ENCODE data around the gene BANF2. TPM values are rescaled to one million over a fixed set of nuclear protein-coding genes. Genes with fewer than 3 reads are reported as not detected.

Gene BANF2
- total and polyA plus RNA-seq, 2 experiments from 2014 or later: not detected

GRCh38 chr20:17756529-17756928, 56.8 kb downstream of the BANF2 start:
- no peaks in the 10 kb centered on the region for H3K9me3 ChIP-seq (ENCODE audit: low read depth)
- no peaks in the 10 kb centered on the region for H3K36me3 ChIP-seq (replicated peaks; ENCODE audit: insufficient read depth, low read depth)
- no peak overlapping the region for H3K4me3 ChIP-seq
- H2AFZ ChIP-seq: no peak overlapping the region
- no peaks in the 10 kb centered on the region for H3K4me1 ChIP-seq (ENCODE audit: insufficient read depth)
- H4K20me1 ChIP-seq (ENCODE audit: insufficient read depth, poor library complexity, severe bottlenecking): no peaks in the 10 kb centered on the region
- DNase-seq (ENCODE audit: low spot score): no peak
- H3K4me2 ChIP-seq: no peak overlapping the region
- no peaks in the 10 kb centered on the region for H3K79me2 ChIP-seq
- TF ChIP-seq EZH2phosphoT487 (IDR thresholded peaks at IDR 0.05; ENCODE audit: low read depth, severe bottlenecking, unreplicated experiment) (no peak), EZH2 (IDR thresholded peaks at IDR 0.05; ENCODE audit: borderline replicate concordance) (no peak), CTCF (IDR thresholded peaks at IDR 0.05; ENCODE audit: poor library complexity) (no peak)
- H3K9me2 ChIP-seq (replicated peaks; ENCODE audit: insufficient read depth): no peaks in the 10 kb centered on the region
- 89% methylated on average over 6 of the region's 6 CpGs for WGBS (ENCODE audit: low lambda C conversion rate, missing lambda C conversion rate)
- H3K27me3 ChIP-seq: no peaks in the 10 kb centered on the region
- H3K27ac ChIP-seq: no peak overlapping the region

GRCh38 chr20:17757496-17757895, 57.7 kb downstream of the BANF2 start:
- no peaks in the 10 kb centered on the region for H4K20me1 ChIP-seq (ENCODE audit: insufficient read depth, poor library complexity, severe bottlenecking)
- no peak for DNase-seq (ENCODE audit: low spot score)
- no peak overlapping the region for H2AFZ ChIP-seq
- no peaks in the 10 kb centered on the region for H3K36me3 ChIP-seq (replicated peaks; ENCODE audit: insufficient read depth, low read depth)
- 89% methylated on average over 2 of the region's 2 CpGs for WGBS (ENCODE audit: low lambda C conversion rate, missing lambda C conversion rate)
- H3K27me3 ChIP-seq: no peaks in the 10 kb centered on the region
- no peak overlapping the region for H3K4me3 ChIP-seq
- H3K27ac ChIP-seq: no peak overlapping the region
- H3K4me2 ChIP-seq: no peak overlapping the region
- TF ChIP-seq EZH2phosphoT487 (IDR thresholded peaks at IDR 0.05; ENCODE audit: low read depth, severe bottlenecking, unreplicated experiment) (no peak), EZH2 (IDR thresholded peaks at IDR 0.05; ENCODE audit: borderline replicate concordance) (no peak), CTCF (IDR thresholded peaks at IDR 0.05; ENCODE audit: poor library complexity) (no peak)
- H3K79me2 ChIP-seq: no peaks in the 10 kb centered on the region
- H3K9me2 ChIP-seq (replicated peaks; ENCODE audit: insufficient read depth): no peaks in the 10 kb centered on the region
- peaks cover 1% of the 10 kb centered on the region for H3K4me1 ChIP-seq (ENCODE audit: insufficient read depth)
- no peaks in the 10 kb centered on the region for H3K9me3 ChIP-seq (ENCODE audit: low read depth)

GRCh38 chr20:17758010-17758409, 58.2 kb downstream of the BANF2 start:
- H2AFZ ChIP-seq: no peak overlapping the region
- no peaks in the 10 kb centered on the region for H3K36me3 ChIP-seq (replicated peaks; ENCODE audit: insufficient read depth, low read depth)
- no peak overlapping the region for H3K4me2 ChIP-seq
- H4K20me1 ChIP-seq (ENCODE audit: insufficient read depth, poor library complexity, severe bottlenecking): no peaks in the 10 kb centered on the region
- TF ChIP-seq EZH2 (IDR thresholded peaks at IDR 0.05; ENCODE audit: borderline replicate concordance) (no peak), EZH2phosphoT487 (IDR thresholded peaks at IDR 0.05; ENCODE audit: low read depth, severe bottlenecking, unreplicated experiment) (no peak), CTCF (IDR thresholded peaks at IDR 0.05; ENCODE audit: poor library complexity) (no peak)
- no peaks in the 10 kb centered on the region for H3K79me2 ChIP-seq
- 91% methylated on average over 3 of the region's 3 CpGs for WGBS (ENCODE audit: low lambda C conversion rate, missing lambda C conversion rate)
- peaks cover 6% of the 10 kb centered on the region for H3K4me1 ChIP-seq (ENCODE audit: insufficient read depth)
- H3K27ac ChIP-seq: no peak overlapping the region
- H3K9me3 ChIP-seq (ENCODE audit: low read depth): no peaks in the 10 kb centered on the region
- no peaks in the 10 kb centered on the region for H3K9me2 ChIP-seq (replicated peaks; ENCODE audit: insufficient read depth)
- H3K27me3 ChIP-seq: no peaks in the 10 kb centered on the region
- H3K4me3 ChIP-seq: no peak overlapping the region
- no peak for DNase-seq (ENCODE audit: low spot score)

GRCh38 chr20:17758512-17758911, 58.7 kb downstream of the BANF2 start:
- no peaks in the 10 kb centered on the region for H3K79me2 ChIP-seq
- no peak overlapping the region for H3K4me3 ChIP-seq
- no peaks in the 10 kb centered on the region for H3K9me2 ChIP-seq (replicated peaks; ENCODE audit: insufficient read depth)
- WGBS (ENCODE audit: low lambda C conversion rate, missing lambda C conversion rate): 89% methylated on average over 1 of the region's 1 CpG
- no peaks in the 10 kb centered on the region for H3K9me3 ChIP-seq (ENCODE audit: low read depth)
- no peak overlapping the region for H3K4me2 ChIP-seq
- peaks cover 11% of the 10 kb centered on the region for H3K4me1 ChIP-seq (ENCODE audit: insufficient read depth)
- no peaks in the 10 kb centered on the region for H3K27me3 ChIP-seq
- no peaks in the 10 kb centered on the region for H3K36me3 ChIP-seq (replicated peaks; ENCODE audit: insufficient read depth, low read depth)
- no peaks in the 10 kb centered on the region for H4K20me1 ChIP-seq (ENCODE audit: insufficient read depth, poor library complexity, severe bottlenecking)
- H3K27ac ChIP-seq: no peak overlapping the region
- TF ChIP-seq EZH2 (IDR thresholded peaks at IDR 0.05; ENCODE audit: borderline replicate concordance): no peak
- no peak for TF ChIP-seq CTCF (IDR thresholded peaks at IDR 0.05; ENCODE audit: poor library complexity)
- no peak for TF ChIP-seq EZH2phosphoT487 (IDR thresholded peaks at IDR 0.05; ENCODE audit: low read depth, severe bottlenecking, unreplicated experiment)
- no peak overlapping the region for H2AFZ ChIP-seq
- no peak for DNase-seq (ENCODE audit: low spot score)

Measured in hepatocyte (in vitro differentiated cells).